HG03196 (cell line): ENCODE data around the gene VPS37C.
"Not testable (repeated sequence)": the region's sequence is repeated elsewhere in the genome, so short reads cannot be mapped to it uniquely, and the experiment has no call there.

Experiments used
- ATAC-seq: cut with Tn5 transposase; IDR thresholded peaks from one replicate; pipeline ENCODE4 v1.9.1; 2021; ENCODE audit not compliant: unreplicated experiment

The VPS37C gene

DNA sequence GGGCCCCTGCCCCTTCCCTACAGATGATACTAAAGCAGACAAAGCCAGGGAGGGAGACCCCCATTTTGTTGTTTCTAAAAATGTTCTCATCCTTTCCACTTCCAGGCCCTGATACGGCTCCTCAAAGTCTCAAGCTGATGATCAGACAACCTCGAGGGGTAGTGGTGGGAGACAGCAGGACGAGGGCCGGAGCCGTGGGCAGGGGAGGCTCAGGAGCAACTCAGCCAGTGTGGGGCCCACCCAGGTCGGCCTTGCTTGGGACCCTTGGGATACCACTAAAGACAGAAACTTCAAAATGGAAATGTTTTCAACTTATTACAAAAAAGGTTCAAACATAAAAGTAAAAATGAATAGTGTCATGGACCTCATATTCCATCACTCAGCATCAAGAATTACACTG, 15.2 kb upstream of the VPS37C start:
- ATAC-seq = no peak

DNA sequence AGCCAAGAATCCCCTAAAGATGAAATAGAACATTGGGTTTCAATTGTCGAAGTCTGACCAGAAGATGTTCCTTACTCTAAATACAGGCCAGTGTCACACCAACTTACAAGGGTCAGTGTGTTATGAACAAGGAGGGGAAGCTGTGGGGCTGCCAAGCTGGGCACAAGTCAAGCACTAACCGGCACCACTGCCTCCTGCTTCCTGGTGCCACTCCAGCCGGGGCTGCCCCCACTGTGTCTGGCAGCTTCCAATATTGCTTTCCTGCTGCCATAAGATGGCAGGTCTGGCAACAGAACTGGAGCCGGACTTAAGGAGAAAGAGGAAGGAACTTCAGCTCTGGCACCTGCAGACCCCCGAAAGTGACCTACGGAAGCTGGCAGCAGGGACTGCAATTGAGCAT, 13.7 kb upstream of the VPS37C start:
- no peak for ATAC-seq

GRCh38 chr11:61174273-61174672, 13.0 kb upstream of the VPS37C start:
- ATAC-seq = no peak

GRCh38 chr11:61173456-61173855, 12.2 kb upstream of the VPS37C start:
- ATAC-seq = no peak

DNA sequence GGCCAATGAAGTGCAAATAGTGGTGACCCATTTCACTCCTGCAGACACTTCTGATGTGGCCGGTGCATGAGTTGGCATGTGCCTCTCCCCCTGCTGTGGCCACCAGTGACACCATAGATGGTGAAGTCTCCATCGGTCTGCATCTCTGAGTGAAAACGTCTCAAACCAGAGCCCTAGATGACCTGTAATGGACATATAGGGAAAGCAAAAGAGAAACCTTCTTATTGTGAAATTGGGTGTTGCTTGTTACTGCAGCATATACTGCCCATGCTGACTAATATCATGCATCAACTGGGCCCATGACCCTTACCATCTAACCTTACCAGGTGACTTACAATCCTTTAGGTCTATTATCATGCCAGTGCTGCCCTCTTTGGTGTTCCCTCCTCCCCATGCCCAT, 11.7 kb upstream of the VPS37C start:
- ATAC-seq = no peak

DNA sequence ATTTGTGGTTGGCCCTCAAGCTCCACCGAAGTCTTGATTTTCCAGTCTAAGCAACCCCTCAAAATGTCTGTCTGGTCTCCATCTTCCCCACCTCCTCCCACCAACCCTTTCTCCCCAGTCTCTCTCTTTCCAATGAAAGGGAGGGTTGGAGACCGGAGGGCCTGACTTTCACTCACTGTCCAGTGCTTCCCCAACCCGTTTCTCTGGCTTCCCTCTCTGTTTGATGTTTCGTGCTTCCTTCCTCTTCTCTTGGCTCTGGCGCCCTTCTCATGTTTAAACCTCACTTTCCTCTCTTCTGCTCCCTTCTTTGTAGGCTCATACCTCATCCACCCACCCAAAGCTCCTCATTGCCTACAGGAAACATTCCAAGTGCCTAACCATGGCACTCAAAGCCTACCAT, 11.1 kb upstream of the VPS37C start:
- no peak for ATAC-seq

DNA sequence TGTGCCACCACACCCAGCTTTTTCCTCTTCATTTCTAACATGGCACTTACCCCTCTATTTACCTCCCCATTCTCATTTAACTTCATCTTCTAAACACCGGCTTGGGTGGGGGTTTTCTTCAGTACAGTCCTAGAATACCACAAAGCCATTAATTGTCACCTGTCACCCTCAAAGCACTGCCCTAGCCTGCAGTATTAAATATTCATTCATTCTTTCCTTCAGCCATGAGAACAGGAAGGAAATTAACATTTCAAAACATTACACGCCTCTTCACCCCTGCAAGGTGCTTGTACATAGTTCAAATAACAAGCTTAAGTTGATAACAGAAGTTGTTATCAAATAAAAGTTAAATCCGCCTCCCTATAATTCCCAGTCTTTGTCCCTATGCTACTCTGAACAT, 10.7 kb upstream of the VPS37C start:
- no peak for ATAC-seq

DNA sequence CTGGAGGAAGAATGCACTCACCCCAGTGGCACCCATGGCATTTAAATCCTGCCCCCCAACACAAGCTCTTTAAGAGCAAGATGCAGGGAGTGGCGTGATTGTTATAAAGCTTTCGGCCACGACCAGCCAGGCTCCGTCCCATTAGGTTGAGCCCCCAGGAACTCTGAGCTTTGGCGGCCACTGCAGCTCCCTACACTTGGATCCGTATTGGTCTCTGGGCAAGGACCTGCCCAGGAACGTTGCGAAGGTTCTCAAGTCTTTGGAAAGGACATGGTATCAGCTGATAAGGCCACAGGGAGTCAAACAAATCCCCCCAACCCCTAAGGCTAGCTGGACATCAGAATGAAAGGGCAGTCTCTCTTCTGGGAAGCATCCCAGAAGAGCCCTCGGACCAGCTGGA, 9.3 kb upstream of the VPS37C start:
- no peak for ATAC-seq

- ATAC-seq = no peak
Observed at GRCh38 chr11:61168800-61169199, 7.6 kb upstream of the VPS37C start.

- ATAC-seq = no peak
Observed at GRCh38 chr11:61168042-61168688, 6.9 kb upstream of the VPS37C start.

- ATAC-seq = not testable (repeated sequence)
Observed at GRCh38 chr11:61166331-61166730, 5.1 kb upstream of the VPS37C start.

DNA sequence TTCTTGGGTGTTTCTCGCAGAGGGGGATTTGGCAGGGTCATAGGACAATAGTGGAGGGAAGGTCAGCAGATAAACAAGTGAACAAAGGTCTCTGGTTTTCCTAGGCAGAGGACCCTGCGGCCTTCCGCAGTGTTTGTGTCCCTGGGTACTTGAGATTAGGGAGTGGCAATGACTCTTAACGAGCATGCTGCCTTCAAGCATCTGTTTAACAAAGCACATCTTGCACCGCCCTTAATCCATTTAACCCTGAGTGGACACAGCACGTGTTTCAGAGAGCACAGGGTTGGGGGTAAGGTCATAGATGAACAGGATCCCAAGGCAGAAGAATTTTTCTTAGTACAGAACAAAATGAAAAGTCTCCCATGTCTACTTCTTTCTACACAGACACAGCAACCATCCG, 4.6 kb upstream of the VPS37C start:
- ATAC-seq = not testable (repeated sequence)

DNA sequence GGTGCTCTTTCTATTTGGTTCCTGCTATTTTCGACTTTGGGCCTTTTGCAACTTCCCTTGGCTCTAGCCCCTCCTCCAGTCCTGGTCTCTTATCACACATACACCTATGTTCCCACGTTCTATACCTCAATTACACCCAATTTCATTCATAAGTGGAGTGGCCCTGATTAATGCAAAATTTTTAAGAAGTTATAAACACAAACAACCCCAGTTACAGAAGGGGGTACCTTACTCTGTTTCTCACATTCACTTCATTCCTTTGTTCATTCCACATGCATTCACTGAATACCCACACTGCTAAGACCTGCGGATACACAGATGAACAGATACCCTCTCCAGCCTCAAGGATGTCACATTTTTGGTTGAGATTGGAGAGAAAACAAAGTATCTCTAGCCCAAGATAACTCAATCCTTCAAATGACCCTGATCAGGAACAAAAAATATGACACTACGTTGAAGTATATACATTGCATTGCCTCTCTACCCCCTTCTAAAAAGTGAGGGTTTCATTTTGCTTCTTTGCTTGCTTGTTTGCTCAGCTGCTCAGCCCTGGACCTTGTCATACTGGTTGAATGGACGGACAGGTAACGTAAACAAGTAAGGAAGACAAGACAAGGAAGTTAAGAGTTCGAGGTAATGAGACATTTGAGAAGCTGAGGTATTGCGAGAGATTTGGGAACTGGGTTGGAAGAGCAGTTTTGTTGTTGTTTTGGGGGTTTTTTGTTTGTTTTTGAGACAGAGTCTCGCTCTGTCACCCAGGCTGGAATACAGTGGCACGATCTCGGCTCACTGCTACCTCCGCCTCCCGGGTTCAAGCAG, 3.6 kb upstream of the VPS37C start:
- no peak for ATAC-seq

DNA sequence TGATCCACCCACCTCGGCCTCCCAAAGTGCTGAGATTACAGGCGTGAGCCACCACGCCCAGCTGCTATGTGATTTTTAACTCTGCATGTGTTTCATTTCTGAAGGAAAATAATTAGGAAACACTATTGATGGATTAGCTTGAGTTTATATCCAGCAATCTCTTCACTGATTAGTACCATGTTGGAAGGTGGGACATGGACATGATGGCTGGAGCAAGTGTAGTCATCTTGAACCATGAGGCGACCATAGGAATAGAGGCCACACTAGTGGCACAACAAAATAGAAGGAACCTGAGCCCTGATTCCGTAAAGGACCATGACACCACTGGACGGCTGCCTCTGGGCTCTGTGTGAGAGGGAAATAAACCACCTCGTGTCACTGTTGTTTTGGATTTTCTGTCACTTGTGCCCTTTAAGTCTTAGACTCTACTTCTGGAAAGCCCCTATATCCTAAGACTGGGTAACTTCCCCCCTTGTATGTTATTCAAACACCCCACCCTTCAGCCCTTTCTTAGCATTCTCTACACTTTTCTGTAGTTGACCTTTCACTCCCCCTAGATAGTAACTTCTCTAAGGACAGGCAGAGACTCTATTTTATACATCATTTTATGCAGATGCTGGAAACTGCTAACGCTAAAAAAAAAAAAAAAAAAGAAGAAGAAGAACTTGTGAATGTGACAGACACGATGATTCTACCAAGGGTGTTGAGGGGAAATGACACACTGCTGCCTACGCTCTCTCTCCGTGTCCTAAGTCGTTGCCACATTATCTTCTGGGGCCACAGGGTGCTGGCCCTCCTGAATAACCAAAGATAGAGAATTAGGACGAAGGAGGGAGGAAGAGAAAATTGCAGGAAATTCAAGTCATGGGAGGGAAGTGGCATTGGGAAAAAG, 2.7 kb upstream of the VPS37C start:
- ATAC-seq = no peak

GRCh38 chr11:61163021-61163420, 1.8 kb upstream of the VPS37C start:
- no peak for ATAC-seq

DNA sequence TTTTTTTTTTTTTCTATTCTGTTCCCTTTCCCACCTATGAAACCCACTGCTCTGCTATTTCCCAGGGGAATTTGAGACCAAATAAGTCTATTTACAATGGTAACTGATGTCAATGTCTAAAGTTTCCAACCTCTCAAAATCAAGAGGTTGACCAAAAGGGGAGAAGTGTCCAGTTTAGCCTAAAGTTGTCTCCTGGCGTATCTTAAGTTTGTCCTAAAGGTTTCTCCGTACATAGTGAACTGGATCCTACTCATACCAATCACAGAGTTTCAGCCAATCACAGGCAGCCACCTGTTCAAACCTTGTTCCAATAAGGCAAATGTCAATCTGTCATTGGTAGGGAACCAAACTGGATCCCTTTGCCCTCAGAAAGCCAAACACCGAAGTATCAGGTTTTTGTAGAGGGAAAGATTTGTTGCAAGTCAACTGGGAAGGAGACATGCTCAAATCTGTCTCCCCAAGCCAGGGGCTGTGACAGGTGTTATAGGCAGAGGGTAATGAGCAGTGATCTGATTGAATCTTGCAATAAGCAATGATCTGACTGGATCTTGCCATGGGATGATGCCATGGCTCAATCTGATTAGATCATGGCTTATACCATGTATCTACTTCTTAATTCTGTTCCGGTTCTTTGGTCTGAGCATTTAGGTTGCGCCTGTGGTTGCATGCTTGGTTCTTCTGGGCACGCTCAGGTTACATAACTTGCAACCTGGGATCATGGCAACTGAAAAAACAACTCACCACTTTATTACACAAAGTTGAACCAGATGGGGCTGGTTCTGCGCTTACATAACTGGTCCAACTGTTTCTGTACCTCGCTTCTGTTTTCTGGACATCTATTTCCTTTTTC, 1.1 kb upstream of the VPS37C start:
- no peak for ATAC-seq

DNA sequence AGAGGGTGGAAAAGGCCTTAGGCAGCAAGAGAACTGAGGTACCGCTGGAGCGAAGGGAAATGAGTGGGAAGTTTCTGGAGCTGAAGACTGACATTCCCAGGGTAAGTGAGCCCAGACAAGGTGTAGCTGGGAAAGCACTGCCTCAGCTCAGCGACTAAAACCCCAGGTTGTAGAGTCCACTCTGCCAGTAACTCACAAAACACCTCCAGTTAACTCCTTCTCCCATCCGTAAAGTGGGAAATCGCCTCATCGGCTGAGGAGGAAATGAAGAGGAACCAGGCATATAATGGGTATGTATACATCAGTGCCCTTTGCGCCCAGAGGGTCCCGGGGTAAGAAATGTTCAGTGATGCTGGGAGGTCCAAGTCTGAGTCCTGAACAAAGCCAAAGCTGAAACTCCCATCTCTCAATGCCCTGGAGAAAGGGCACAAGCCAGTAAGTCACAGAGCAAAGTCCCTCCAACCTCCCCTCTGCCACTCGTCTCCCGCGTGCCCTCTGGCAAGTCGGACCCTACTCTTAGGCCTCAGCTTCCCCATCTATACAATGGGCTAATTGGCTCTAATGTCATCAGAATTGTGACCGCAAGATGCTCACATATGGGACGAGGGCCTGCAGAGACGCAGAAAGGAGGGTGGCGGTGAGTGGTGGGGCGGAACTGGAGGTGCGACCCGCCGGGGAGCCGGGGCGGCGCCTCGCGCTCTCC, 588 bp downstream of the VPS37C start:
- no peak for ATAC-seq

GRCh38 chr11:61158691-61159381, 2.4 kb downstream of the VPS37C start:
- ATAC-seq = no peak

- no peak for ATAC-seq
Observed at GRCh38 chr11:61157743-61158142, 3.5 kb downstream of the VPS37C start.

DNA sequence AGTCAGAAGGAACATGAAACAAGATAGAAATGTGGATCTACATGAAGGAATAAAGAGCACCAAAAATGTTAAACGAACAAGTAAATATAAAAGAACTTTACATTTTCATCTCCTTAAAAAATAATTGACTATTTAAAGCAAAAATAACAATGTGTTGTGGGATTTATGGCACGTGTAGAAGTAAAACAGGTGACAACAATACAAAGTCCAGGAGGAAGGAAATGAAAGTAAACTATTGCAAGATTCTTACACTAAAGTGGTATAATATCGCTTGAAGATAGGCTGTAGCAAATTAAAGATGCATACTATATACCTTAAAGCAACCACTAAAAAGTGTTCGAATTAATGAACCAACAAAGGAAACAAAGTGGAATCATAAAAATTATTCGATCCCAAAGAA, 5.5 kb downstream of the VPS37C start:
- no peak for ATAC-seq
